GM19372 (cell line): ENCODE measurements around the gene NEMP1.
"Not testable (repeated sequence)": the region's sequence is repeated elsewhere in the genome, so short reads cannot be mapped to it uniquely, and the experiment has no call there.

ENCODE experiments used
- ATAC-seq: cut with Tn5 transposase; IDR thresholded peaks from one replicate; pipeline ENCODE4 v1.9.1; 2021; ENCODE audit warnings: mild to moderate bottlenecking, low read depth, moderate library complexity; ENCODE audit not compliant: unreplicated experiment

NEMP1 gene

GRCh38 chr12:57031138-57031725 is 47.4 kb downstream of the NEMP1 start:
- no peak for ATAC-seq

- ATAC-seq = no peak
Measured at GRCh38 chr12:57029457-57029856, 49.1 kb downstream of the NEMP1 start.

- no peak for ATAC-seq
Measured at GRCh38 chr12:57027805-57028153, 50.8 kb downstream of the NEMP1 start.

- ATAC-seq = no peak
Measured at GRCh38 chr12:57027011-57027804, 51.4 kb downstream of the NEMP1 start.

- ATAC-seq = no peak
Measured at GRCh38 chr12:57025196-57025595, 53.4 kb downstream of the NEMP1 start.

- ATAC-seq = not testable (repeated sequence)
Measured at GRCh38 chr12:57022324-57022723, 56.3 kb downstream of the NEMP1 start.

GRCh38 chr12:57019983-57020719 is 58.4 kb downstream of the NEMP1 start:
- ATAC-seq = no peak

- no peak for ATAC-seq
Measured at GRCh38 chr12:57018906-57019305, 59.7 kb downstream of the NEMP1 start.

- not testable (repeated sequence) for ATAC-seq
Measured at GRCh38 chr12:57018353-57018752, 60.2 kb downstream of the NEMP1 start.

GRCh38 chr12:57016348-57016747 is 62.2 kb downstream of the NEMP1 start, which contains the start of gene TAC3:
TSS of gene TAC3 (minus strand) at chr12:57016529. CDS start at chr12:57015797, 732 bp downstream.
- ATAC-seq = no peak

- ATAC-seq = no peak
Measured at GRCh38 chr12:57012600-57013465, 65.8 kb downstream of the NEMP1 start.

GRCh38 chr12:57011438-57012424 is 66.9 kb downstream of the NEMP1 start:
- no peak for ATAC-seq

- ATAC-seq = no peak
Measured at GRCh38 chr12:57010627-57011247, 67.9 kb downstream of the NEMP1 start.

- no peak for ATAC-seq
Measured at GRCh38 chr12:57009949-57010626, 68.5 kb downstream of the NEMP1 start.

- no peak for ATAC-seq
Measured at GRCh38 chr12:57008178-57008577, 70.4 kb downstream of the NEMP1 start.

GRCh38 chr12:57006809-57007475 is 71.6 kb downstream of the NEMP1 start:
- ATAC-seq = no peak

- peak; percentile 71 for ATAC-seq
Measured at GRCh38 chr12:57005980-57006808, 72.4 kb downstream of the NEMP1 start, which contains the start of gene ZBTB39. TSS of gene ZBTB39 (minus strand) at chr12:57006546. CDS start at chr12:57004917, 1,629 bp downstream.
